NCI-H146 (cell line): ENCODE measurements around the gene PATL1.
"Not testable (repeated sequence)": the region's sequence is repeated elsewhere in the genome, so short reads cannot be mapped to it uniquely, and the experiment has no call there.

ENCODE experiments used
- DNase-seq: peaks from one replicate; lab custom pipeline; 2025; lab: John Stamatoyannopoulos, UW

PATL1 gene

GRCh38 chr11:59668950-59669610 lies at the start of gene PATL1:
PATL1 (minus strand) TSS chr11:59669037; CDS start chr11:59668895, 142 bp downstream.
- DNase-seq, result peak; percentile 98

GRCh38 chr11:59716051-59716450 lies 47.2 kb upstream of the PATL1 start:
- DNase-seq, result no peak

GRCh38 chr11:59713745-59714144 lies 44.9 kb upstream of the PATL1 start, which contains the start of gene OR10V1:
OR10V1 (minus strand) TSS chr11:59713845; CDS start chr11:59713845, 0 bp downstream.
- no peak for DNase-seq

GRCh38 chr11:59710136-59710847 lies 41.5 kb upstream of the PATL1 start:
- DNase-seq, result no peak

- no peak for DNase-seq
Measured at GRCh38 chr11:59708537-59708936, 39.7 kb upstream of the PATL1 start.

GRCh38 chr11:59707371-59707770 lies 38.5 kb upstream of the PATL1 start:
- no peak for DNase-seq

- DNase-seq, result no peak
Measured at GRCh38 chr11:59706518-59707285, 37.9 kb upstream of the PATL1 start.

- no peak for DNase-seq
Measured at GRCh38 chr11:59705294-59705693, 36.5 kb upstream of the PATL1 start.

GRCh38 chr11:59703515-59703914 lies 34.7 kb upstream of the PATL1 start:
- not testable (repeated sequence) for DNase-seq

- not testable (repeated sequence) for DNase-seq
Measured at GRCh38 chr11:59700157-59700556, 31.3 kb upstream of the PATL1 start.

- DNase-seq, result no peak
Measured at GRCh38 chr11:59698506-59698905, 29.7 kb upstream of the PATL1 start.

- DNase-seq, result no peak
Measured at GRCh38 chr11:59692915-59693314, 24.1 kb upstream of the PATL1 start.

GRCh38 chr11:59691156-59691555 lies 22.3 kb upstream of the PATL1 start:
- no peak for DNase-seq

- no peak for DNase-seq
Measured at GRCh38 chr11:59689015-59689414, 20.2 kb upstream of the PATL1 start.

GRCh38 chr11:59681260-59681725 lies 12.5 kb upstream of the PATL1 start:
- peak; percentile 39 for DNase-seq

- DNase-seq, result peak; percentile 75
Measured at GRCh38 chr11:59680287-59681154, 11.7 kb upstream of the PATL1 start.

- DNase-seq, result no peak
Measured at GRCh38 chr11:59679347-59679746, 10.5 kb upstream of the PATL1 start.

GRCh38 chr11:59678813-59679165 lies 10.0 kb upstream of the PATL1 start:
- no peak for DNase-seq

GRCh38 chr11:59678118-59678812 lies 9.4 kb upstream of the PATL1 start:
- DNase-seq, result no peak

GRCh38 chr11:59676205-59676604 lies 7.4 kb upstream of the PATL1 start:
- no peak for DNase-seq

- no peak for DNase-seq
Measured at GRCh38 chr11:59674291-59674690, 5.5 kb upstream of the PATL1 start.
